ENCODE measurements around the gene TCF21. TPM values are rescaled to one million over a fixed set of nuclear protein-coding genes. Genes with fewer than 3 reads are reported as not detected.
A peak's percentile ranks its signal among the peaks of the same experiment; 100 is the strongest.

The TCF21 gene
- total RNA-seq, 1 donor from 2014 or later = not detected

- Mint-ChIP-seq H3K4me3 (ENCODE audit: unreplicated experiment) (no peak overlapping the region), H3K27me3 (ENCODE audit: low read depth) (no peaks in the 10 kb centered on the region), H3K9me3 (ENCODE audit: low read depth) (peaks cover 7% of the 10 kb centered on the region), H3K27ac (ENCODE audit: unreplicated experiment) (no peak overlapping the region), H3K4me1 (ENCODE audit: low read depth) (peaks cover 15% of the 10 kb centered on the region), H3K36me3 (ENCODE audit: low read depth) (peaks cover 5% of the 10 kb centered on the region)
- peak; percentile 98 for TF ChIP-seq CTCF (IDR thresholded peaks at IDR 0.05)
- DNase-seq (ENCODE audit: low spot score) = no peak
These were observed 27.8 kb downstream of the TCF21 start for GRCh38 chr6:133916650-133917151.

GRCh38 chr6:133917781-133918180 lies 28.9 kb downstream of the TCF21 start:
- Mint-ChIP-seq H3K4me3 (ENCODE audit: unreplicated experiment) (no peak overlapping the region), H3K4me1 (ENCODE audit: low read depth) (peaks cover 15% of the 10 kb centered on the region), H3K27ac (ENCODE audit: unreplicated experiment) (no peak overlapping the region), H3K27me3 (ENCODE audit: low read depth) (no peaks in the 10 kb centered on the region), H3K36me3 (ENCODE audit: low read depth) (peaks cover 5% of the 10 kb centered on the region), H3K9me3 (ENCODE audit: low read depth) (peaks cover 7% of the 10 kb centered on the region)
- TF ChIP-seq CTCF (IDR thresholded peaks at IDR 0.05) = no peak
- no peak for DNase-seq (ENCODE audit: low spot score)

DNA sequence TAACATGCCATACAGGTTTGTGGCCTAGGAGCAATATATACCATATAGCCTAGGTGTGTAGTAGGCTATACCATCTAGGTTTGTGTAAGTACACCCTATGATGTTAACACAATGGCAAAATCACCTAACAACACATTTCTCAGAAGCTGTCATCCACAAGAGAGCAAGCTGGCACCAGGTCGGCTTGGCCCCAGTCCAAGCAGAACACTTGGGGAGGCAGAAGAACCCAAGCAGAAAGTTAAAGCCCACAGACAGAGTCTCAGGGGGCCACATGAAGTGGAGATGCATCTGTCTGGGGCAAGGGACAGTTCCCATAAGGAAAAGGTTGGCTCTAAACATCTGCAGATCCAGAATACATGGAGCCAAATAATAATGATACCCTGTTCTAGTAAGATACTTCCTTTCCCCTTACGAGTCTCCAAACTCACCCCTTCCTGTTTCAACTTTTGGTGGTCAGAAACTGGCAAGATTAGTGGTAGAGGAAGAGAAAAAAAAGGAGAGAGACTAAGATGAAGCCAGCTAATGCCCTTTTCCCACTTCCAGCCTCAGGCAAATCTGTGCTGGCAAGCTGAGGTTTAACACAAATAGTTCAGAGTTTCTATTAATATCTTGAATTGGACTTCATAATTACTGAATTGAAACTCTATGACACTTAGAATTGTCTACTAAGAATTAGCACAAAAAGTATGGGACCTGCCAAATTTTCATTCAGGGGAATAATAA lies 29.5 kb downstream of the TCF21 start:
- Mint-ChIP-seq H3K36me3 (ENCODE audit: low read depth) (peaks cover 2% of the 10 kb centered on the region), H3K27ac (ENCODE audit: unreplicated experiment) (no peak overlapping the region)

GRCh38 chr6:133919362-133919761 lies 30.4 kb downstream of the TCF21 start:
- no peaks in the 10 kb centered on the region for H3K9me3 Mint-ChIP-seq (ENCODE audit: low read depth)
- H3K36me3 Mint-ChIP-seq (ENCODE audit: low read depth) = no peaks in the 10 kb centered on the region
- DNase-seq (ENCODE audit: low spot score) = no peak
- no peak overlapping the region for H3K4me3 Mint-ChIP-seq (ENCODE audit: unreplicated experiment)
- TF ChIP-seq CTCF (IDR thresholded peaks at IDR 0.05) = no peak
- H3K27me3 Mint-ChIP-seq (ENCODE audit: low read depth) = no peaks in the 10 kb centered on the region
- H3K27ac Mint-ChIP-seq (ENCODE audit: unreplicated experiment) = no peak overlapping the region
- H3K4me1 Mint-ChIP-seq (ENCODE audit: low read depth) = peaks cover 15% of the 10 kb centered on the region

More for the DNA sequence above, 29.5 kb downstream of the TCF21 start:
- TF ChIP-seq CTCF (IDR thresholded peaks at IDR 0.05) = no peak
- Mint-ChIP-seq H3K9me3 (ENCODE audit: low read depth) (peaks cover 4% of the 10 kb centered on the region), H3K4me3 (ENCODE audit: unreplicated experiment) (no peak overlapping the region), H3K4me1 (ENCODE audit: low read depth) (peaks cover 15% of the 10 kb centered on the region), H3K27me3 (ENCODE audit: low read depth) (no peaks in the 10 kb centered on the region)
- no peak for DNase-seq (ENCODE audit: low spot score)

GRCh38 chr6:133921249-133921859 lies 32.4 kb downstream of the TCF21 start:
- H3K9me3 Mint-ChIP-seq (ENCODE audit: low read depth) = no peaks in the 10 kb centered on the region
- TF ChIP-seq CTCF (IDR thresholded peaks at IDR 0.05) = peak; percentile 92
- peaks cover 3% of the 10 kb centered on the region for H3K27me3 Mint-ChIP-seq (ENCODE audit: low read depth)
- no peak overlapping the region for H3K27ac Mint-ChIP-seq (ENCODE audit: unreplicated experiment)
- H3K4me3 Mint-ChIP-seq (ENCODE audit: unreplicated experiment) = no peak overlapping the region
- peaks cover 15% of the 10 kb centered on the region for H3K4me1 Mint-ChIP-seq (ENCODE audit: low read depth)
- H3K36me3 Mint-ChIP-seq (ENCODE audit: low read depth) = no peaks in the 10 kb centered on the region
- DNase-seq (ENCODE audit: low spot score) = no peak

Measured in chondrocyte (in vitro differentiated cells).